ENCODE data around the gene TRAPPC12.

DNA sequence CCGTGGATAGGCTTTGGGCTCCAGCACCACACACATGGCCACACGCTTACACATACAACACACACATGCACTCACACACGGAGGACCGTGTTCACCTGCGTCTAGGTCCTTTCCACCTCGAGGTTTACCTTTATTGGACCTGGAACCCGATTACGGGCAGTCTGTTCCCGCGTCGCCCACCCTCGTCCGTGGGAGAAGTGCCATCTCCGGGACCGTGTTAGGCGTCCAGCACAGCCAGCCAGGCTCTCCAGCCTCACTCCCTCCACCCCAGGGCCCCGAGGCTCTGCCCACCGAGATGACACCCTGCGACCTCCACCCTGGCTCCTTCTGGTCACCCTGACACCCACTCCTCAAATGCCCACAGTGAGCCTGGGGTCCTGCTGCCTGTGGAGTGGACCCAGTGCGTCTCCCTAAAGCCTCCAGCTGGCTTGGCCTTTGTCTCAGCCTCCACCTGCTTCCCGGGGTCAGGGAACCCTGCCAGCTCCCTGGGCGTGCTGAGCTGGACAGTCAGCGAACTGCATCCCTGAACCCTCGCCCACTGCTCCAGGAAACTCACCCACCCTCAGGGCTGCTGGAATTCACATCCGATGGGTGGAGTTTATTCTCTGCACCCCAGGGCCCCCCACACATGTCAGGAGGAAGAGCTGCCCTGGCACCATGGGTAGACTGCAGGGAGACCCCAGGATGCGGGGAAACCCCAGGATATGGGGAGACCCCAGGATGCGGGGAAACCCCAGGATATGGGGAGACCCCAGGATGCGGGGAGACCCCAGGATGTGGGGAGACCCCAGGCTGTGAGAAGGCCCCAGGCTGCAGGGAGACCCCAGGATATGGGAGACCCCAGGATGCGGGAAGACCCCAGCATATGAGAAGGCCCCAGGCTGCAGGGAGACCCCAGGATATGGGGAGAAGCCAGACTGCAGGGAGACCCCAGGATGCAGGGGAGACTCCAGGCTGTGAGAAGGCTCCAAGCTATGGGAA lies 106.8 kb downstream of the TRAPPC12 start:
- TF ChIP-seq POLR2AphosphoS5 (IDR thresholded peaks at IDR 0.05; ENCODE audit: insufficient read depth in 1 of 2, low read depth in 1 of 2) (no peak), POLR2A (IDR thresholded peaks at IDR 0.05) (no peak)
- TF ChIP-seq, protein P1, sequence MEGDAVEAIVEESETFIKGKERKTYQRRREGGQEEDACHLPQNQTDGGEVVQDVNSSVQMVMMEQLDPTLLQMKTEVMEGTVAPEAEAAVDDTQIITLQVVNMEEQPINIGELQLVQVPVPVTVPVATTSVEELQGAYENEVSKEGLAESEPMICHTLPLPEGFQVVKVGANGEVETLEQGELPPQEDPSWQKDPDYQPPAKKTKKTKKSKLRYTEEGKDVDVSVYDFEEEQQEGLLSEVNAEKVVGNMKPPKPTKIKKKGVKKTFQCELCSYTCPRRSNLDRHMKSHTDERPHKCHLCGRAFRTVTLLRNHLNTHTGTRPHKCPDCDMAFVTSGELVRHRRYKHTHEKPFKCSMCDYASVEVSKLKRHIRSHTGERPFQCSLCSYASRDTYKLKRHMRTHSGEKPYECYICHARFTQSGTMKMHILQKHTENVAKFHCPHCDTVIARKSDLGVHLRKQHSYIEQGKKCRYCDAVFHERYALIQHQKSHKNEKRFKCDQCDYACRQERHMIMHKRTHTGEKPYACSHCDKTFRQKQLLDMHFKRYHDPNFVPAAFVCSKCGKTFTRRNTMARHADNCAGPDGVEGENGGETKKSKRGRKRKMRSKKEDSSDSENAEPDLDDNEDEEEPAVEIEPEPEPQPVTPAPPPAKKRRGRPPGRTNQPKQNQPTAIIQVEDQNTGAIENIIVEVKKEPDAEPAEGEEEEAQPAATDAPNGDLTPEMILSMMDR (IDR thresholded peaks at IDR 0.05): no peak

Measured in vagina (tissue), 2 donors.